AG09319 (cell line): ENCODE data around the gene CDK18.
"Not testable (repeated sequence)": the region's sequence is repeated elsewhere in the genome, so short reads cannot be mapped to it uniquely, and the experiment has no call there.

Experiments used
- DNase-seq: peaks from one replicate; pipeline ENCODE4 v3.0.0-alpha.2; 2010; ENCODE audit warnings: low read depth; ENCODE audit errors: extremely low read depth
- TF ChIP-seq, protein P1 (sequence below): IDR thresholded peaks from 2 replicates; pipeline ENCODE4 v1.5.1; 2011; ENCODE audit warnings: low read depth, mild to moderate bottlenecking, inconsistent platforms, low read length, moderate library complexity

Gene CDK18

DNA sequence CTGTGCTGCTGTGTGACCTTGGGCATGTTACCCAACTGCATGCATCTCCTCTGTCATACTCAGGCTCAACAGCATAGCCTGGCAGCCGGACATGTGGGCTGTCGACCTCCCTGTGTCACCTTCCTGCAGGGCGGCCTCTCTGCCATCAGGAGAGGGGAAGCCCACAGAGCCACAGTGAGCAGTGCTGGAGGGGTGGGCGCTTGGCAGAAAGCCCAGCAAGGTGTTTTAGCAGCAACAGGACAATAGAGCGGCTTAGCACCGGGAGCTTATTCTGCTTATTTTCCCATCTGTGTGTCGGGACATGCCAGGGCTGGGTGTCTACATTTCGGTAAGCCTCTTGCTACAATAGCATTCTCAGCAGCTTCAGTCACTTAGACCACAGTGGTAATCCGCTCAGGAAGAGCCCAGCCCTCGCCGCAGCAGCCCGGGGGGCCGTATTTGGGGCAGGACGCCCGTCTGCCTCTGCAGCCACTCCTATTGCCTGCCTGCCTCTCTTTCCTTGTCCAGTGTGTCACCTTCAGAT, 22.8 kb upstream of the CDK18 start:
- no peak for DNase-seq
- TF ChIP-seq, protein P1, sequence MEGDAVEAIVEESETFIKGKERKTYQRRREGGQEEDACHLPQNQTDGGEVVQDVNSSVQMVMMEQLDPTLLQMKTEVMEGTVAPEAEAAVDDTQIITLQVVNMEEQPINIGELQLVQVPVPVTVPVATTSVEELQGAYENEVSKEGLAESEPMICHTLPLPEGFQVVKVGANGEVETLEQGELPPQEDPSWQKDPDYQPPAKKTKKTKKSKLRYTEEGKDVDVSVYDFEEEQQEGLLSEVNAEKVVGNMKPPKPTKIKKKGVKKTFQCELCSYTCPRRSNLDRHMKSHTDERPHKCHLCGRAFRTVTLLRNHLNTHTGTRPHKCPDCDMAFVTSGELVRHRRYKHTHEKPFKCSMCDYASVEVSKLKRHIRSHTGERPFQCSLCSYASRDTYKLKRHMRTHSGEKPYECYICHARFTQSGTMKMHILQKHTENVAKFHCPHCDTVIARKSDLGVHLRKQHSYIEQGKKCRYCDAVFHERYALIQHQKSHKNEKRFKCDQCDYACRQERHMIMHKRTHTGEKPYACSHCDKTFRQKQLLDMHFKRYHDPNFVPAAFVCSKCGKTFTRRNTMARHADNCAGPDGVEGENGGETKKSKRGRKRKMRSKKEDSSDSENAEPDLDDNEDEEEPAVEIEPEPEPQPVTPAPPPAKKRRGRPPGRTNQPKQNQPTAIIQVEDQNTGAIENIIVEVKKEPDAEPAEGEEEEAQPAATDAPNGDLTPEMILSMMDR: no peak

GRCh38 chr1:205482587-205482986, 21.9 kb upstream of the CDK18 start:
- DNase-seq: not testable (repeated sequence)

- no peak for DNase-seq
- TF ChIP-seq, protein P1: no peak
Measured at GRCh38 chr1:205483372-205483771, 21.1 kb upstream of the CDK18 start.

- peak; percentile 11 for DNase-seq
- TF ChIP-seq, protein P1: peak; percentile 93
Measured at GRCh38 chr1:205484985-205485967, 19.2 kb upstream of the CDK18 start.

DNA sequence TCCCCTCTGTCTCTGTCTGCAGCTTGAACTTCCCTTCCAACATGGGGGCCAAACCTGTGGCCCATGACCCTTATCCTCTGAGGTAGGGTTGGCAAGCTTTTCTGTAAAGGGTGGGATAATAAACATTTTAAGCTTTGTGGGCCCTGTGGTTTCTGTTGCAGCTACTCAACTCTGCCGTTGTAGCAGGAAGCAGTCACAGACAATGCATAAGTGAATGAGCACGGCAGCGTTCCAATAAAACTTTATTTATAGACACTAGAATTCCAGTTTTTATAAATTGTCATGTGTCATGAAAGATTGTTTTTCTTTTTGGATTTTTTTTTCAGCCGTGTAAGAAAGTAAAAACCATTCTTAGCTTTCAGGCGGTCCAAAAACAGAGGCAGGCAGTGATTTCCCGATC, 18.2 kb upstream of the CDK18 start:
- TF ChIP-seq, protein P1: no peak
- no peak for DNase-seq

DNA sequence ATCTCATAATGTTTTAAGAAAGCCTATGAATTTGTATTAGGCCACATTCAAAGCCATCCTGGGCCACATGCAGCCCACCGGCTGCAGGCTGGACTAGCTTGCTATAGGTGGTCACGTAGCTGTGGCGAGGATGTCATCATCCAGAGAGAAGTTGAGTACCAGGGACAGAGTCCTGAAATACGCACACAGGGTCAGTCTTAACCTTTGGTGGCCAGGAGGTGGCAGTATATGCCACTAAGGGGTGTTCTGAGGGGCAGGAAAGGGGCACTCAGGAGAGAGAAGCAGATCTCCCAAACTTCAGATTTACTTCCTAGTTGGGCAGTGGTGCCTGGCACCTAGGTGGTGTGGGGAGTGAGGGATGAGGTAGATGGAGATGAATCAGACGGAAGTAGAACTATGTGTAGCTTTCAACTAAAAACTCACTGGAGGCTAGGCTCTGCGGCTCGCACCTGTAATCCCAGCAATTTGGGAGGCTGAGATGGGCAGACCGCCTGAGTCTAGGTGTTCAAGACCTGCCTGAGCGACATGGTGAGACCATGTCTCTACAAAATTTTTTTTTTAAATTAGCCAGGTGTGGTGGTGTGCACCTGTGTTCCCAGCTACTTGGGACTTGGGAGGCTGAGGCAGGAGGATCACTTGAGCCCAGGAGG, 16.3 kb upstream of the CDK18 start:
- TF ChIP-seq, protein P1: peak; percentile 73
- peak; percentile 12 for DNase-seq

GRCh38 chr1:205491794-205492193, 12.7 kb upstream of the CDK18 start:
- TF ChIP-seq, protein P1: no peak
- DNase-seq: no peak
